GM23248 (cell line): ENCODE measurements around the gene IFT80.

Source experiments
- EZH2 ChIP-seq: fragments of 200-600 bp; sonication (generic); IDR thresholded peaks from 2 replicates; pipeline ENCODE4 v1.6.1; 2018; ENCODE audit warnings: antibody characterized with exemption, mild to moderate bottlenecking; ENCODE audit not compliant: insufficient read depth, poor library complexity, severe bottlenecking
- EZH2phosphoT487 ChIP-seq: fragments of 200-600 bp; sonication (generic); IDR thresholded peaks from 2 replicates; pipeline ENCODE4 v1.6.1; 2018; ENCODE audit warnings: antibody characterized with exemption, moderate library complexity, mild to moderate bottlenecking, low read depth; ENCODE audit not compliant: insufficient read depth

DNA sequence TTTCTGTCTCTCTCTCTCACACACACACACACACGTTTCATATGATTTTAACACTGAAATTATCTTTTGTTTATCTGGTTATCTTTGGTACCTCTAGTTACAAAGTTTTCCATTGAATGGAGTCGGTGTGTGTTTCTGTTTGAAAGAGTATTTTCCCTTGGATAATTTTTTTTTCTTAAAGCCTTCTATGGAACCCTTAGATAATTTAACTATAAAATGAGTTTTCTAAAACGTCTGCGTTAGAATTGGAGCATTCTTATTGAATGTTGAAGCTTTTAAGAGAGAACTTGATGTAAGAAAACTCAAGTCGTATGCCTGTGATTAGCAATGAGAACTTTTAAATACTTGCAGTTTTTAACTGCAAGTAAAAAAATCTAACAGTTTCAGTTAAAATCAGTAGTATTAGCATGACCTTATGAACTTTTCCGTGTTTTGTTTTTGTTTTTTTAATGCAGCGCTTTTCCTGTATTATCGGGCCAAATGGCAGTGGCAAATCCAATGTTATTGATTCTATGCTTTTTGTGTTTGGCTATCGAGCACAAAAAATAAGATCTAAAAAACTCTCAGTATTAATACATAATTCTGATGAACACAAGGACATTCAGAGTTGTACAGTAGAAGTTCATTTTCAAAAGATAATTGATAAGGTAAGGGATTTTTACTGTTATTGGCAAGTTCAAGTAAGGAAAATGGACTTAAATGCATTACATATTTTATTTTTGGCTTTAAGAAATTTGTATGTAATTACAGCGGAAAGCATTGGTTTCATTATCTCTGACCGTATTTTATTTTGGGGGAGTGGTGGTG lies 3.4 kb upstream of the IFT80 start:
- TF ChIP-seq EZH2 (no peak), EZH2phosphoT487 (no peak)
